Esophagus muscularis mucosa (tissue), 3 donors: ENCODE measurements around the gene TMED5.

Source experiments
- POLR2A ChIP-seq: fragments of 450-650 bp; IDR thresholded peaks from one replicate; pipeline ENCODE4 v1.6.1; 2017; ENCODE audit warnings: antibody characterized with exemption, moderate library complexity, mild to moderate bottlenecking, low read depth
- TF ChIP-seq, protein P1 (sequence below), 3 experiments: fragments of 200-600 bp in 2 of 3; fragments of 450-650 bp in 1 of 3; sonication (generic) in 2 of 3; IDR thresholded peaks; one replicate each; pipeline ENCODE4 v1.5.1; 2017 to 2019; ENCODE audit warnings: antibody characterized with exemption in 3 of 3, mild to moderate bottlenecking in 2 of 3, moderate library complexity in 1 of 3

DNA sequence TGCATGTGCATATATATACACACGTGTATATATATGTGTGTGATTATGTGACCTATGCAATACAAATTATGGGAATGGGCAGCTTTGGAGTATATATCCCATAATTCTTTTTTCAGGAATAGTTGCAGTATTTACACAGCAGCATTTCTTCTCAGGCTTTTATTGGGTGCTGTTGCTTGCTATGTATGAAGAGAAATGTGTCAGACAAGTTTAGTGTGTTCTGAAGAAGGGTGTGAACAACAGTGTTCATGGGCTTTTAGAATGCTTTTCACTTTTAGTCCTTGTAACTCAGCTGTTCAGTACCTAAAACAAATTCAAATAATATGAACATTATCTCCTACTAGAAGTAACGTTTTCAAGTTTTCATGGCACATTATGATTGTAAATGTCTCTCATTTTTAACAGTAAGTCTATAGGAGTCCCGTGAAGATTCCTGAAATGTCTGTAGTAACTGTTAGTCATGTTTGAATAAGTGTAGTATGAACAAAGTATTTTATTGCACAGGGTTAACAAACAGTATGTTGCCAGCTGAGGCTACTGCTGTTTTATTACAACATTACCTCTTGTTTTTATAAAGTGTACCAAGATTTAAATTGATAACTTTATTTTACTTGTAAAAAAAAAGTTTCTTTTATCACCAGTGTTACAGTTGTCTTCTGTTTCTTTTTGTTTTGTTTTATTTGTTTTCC, 42.5 kb downstream of the TMED5 start:
- TF ChIP-seq, protein P1, sequence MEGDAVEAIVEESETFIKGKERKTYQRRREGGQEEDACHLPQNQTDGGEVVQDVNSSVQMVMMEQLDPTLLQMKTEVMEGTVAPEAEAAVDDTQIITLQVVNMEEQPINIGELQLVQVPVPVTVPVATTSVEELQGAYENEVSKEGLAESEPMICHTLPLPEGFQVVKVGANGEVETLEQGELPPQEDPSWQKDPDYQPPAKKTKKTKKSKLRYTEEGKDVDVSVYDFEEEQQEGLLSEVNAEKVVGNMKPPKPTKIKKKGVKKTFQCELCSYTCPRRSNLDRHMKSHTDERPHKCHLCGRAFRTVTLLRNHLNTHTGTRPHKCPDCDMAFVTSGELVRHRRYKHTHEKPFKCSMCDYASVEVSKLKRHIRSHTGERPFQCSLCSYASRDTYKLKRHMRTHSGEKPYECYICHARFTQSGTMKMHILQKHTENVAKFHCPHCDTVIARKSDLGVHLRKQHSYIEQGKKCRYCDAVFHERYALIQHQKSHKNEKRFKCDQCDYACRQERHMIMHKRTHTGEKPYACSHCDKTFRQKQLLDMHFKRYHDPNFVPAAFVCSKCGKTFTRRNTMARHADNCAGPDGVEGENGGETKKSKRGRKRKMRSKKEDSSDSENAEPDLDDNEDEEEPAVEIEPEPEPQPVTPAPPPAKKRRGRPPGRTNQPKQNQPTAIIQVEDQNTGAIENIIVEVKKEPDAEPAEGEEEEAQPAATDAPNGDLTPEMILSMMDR (IDR thresholded peaks at IDR 0.05), result no peak
- TF ChIP-seq POLR2A, result no peak
